HK-2 (cell line): ENCODE measurements around the gene OR10H3.
A peak's percentile ranks its signal among the peaks of the same experiment; 100 is the strongest.
"Not testable (repeated sequence)": the region's sequence is repeated elsewhere in the genome, so short reads cannot be mapped to it uniquely, and the experiment has no call there.

ENCODE experiments used
- DNase-seq: peaks from one replicate; pipeline ENCODE4 v3.0.0-alpha.2; 2018; ENCODE audit not compliant: unreplicated experiment

OR10H3 gene, protein sequence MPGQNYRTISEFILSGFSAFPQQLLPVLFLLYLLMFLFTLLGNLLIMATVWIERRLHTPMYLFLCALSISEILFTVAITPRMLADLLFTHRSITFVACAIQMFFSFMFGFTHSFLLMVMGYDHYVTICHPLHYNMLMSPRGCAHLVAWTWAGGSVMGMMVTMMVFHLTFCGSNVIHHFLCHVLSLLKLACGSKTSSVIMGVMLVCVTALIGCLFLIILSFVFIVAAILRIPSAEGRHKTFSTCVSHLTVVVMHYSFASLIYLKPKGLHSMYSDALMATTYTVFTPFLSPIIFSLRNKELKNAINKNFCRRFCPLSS

DNA sequence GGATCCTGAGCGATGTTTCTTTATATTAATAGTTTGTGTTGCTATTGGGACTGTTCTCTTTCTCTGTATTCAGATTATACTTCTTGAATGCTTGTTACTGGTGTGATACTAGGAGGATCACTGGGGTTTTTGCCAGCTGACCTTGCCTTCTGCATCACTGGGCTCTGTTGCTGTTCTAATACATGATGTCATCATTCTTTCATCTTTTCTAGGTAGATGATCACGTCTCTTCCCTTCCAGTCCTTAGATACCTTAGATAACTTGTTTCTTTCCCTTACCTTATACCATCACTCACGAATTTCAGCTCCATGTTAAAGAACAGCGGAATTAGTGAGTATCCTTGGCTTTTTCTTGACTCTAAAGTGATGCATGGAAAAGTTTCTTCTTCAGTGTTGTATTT is at the start of gene OR10H3:
Gene OR10H3 (plus strand): TSS at position 264 of the 400 bp plus-strand sequence. CDS start 3,408 bp downstream, outside the sequence.
- no peak for DNase-seq

DNA sequence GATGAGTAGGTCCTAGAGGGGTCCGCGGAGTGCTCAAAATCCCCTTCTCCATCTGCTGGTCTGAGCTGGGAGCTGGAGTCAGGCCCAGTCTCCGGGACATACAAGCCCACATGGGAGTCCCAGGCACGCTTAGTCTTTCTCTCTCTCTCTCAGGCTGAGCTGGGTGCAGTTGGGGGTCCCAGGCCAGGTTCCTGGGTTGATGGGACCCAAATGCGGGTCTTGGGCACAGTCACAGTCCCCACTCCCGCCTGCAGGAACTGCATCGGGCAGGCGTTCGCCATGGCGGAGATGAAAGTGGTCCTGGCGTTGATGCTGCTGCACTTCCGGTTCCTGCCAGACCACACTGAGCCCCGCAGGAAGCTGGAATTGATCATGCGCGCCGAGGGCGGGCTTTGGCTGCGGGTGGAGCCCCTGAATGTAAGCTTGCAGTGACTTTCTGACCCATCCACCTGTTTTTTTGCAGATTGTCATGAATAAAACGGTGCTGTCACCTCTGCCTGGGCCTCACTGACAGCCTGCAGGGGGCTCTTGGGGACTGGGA is 41.1 kb upstream of the OR10H3 start:
- DNase-seq, result no peak

DNA sequence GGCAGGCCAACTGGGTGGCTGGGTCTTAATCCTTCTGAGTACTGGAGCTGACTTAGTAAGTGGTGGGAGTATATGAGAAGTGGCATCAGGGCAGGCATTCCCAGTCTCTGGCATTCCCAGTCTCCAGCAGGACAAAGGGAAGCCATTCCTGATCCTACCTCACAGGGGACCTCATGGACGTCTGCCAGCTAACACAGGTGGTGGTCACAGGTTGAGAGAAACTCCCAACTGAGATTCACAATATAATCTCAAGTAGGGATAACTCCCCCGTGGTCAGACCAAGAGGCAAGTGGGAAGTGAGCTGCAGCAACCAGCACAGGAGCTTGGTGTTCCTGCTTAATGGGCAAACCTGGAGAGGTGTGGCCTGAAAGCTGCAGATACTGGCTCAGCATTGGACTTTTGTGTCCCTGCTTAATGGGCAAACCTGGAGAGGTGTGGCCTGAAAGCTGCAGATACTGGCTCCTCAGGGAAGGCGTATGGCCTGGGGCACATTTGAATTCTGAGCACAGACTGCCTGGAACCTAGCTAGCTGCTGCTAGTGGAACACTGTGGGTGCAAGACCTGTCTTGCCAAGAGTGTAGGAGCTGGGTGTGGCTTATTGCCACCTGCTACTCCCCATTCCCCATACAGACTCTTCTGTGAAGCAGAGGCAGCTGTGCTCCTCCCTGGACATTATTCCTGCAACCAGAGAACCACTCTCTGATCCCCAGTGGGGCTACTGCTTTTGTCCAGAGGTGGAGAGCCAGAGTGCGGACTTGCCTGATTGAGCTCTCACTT is 35.8 kb upstream of the OR10H3 start:
- no peak for DNase-seq

DNA sequence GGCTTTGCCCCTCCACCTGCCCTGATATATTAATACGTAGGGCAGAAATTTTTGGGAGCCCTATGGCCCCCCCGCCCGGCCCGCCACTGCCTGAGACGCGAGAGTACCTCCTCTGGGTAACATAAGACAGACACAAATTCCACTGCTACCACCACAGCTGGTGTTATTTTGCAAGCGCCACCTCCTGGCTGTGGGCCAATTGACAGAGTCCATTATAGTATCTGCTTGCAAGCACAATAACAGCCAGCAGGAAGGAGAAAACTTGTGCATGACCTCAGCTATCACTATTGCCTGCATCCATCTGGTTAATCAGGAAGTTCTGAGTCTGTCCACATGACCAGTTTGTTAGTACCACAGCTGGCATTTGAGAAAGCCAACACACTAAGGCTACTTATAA is 35.3 kb upstream of the OR10H3 start:
- DNase-seq, result no peak

DNA sequence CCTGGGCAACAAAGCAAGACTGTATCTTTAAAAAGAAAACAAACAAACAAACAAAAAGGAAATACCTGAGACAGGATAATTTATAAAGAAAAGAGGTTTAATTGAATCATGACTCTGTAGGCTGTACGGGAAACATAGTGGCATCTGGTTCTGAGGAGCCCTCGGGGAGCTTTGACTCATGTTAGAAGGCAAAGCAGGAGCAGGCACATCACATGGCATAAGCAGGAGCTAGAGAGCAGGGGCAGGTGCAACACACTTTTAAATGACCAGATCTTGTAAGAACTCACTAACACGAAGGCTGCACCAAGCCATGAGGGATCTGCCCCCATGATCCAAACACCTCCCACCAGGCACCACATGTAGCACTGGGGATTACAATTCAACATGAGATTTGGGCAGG is 23.1 kb upstream of the OR10H3 start:
- DNase-seq, result no peak

DNA sequence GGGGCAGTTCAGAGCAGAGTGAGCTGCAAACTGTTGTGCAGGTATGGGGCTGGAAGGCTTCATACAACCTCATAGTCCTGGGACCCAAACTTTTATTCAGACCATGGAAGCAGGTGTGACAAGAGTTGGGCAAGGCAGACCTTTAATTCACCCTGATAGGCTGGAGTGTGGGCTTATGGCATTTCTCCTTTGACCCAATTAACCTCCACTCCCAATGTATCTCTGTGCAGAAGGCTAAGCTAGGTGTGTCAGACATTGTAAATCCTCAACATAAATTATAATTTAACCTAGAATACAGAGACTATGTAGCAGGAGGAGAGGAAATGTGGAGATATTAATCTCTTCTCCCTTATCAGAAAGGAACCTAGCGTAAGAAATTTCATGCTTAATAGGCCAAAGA is 22.1 kb upstream of the OR10H3 start:
- no peak for DNase-seq

DNA sequence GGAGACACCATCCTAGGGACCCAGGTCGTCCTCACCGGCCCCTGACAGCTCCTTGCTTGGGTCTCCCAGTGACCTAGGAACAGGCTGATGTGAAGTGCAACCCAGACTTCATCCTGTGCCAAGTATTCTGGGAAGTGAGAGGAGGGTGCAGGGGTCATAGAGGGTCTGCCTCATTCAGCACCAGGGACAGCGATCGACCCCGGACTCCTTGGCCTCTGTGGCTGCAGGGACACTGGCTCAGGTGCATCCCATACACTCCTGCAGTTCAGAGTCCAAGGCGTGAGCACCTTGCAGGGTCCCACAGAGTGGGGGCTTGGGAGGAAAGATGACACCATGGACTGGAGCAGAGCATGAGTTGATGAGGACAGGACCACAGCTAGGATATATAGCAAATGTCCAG is 20.0 kb upstream of the OR10H3 start:
- DNase-seq, result no peak

DNA sequence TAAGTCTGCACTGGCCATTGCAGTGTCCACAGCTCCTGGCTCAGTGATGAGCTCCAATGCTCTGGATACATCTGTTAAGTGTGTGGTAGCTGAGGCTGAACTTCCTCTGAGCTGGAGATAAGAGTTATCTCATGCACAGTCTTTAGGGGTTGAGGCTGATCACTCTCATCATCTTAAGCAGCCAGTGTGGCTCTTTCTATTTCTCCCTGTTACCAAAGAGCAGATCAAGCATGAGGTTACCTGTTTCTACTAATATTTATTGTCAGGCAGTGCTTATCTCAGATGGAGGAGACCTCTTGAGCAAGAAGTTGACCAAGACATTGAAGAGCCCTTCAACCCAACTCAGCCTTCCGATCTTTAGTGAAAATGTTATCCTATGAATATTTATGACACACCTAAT is 16.5 kb upstream of the OR10H3 start:
- DNase-seq, result no peak

DNA sequence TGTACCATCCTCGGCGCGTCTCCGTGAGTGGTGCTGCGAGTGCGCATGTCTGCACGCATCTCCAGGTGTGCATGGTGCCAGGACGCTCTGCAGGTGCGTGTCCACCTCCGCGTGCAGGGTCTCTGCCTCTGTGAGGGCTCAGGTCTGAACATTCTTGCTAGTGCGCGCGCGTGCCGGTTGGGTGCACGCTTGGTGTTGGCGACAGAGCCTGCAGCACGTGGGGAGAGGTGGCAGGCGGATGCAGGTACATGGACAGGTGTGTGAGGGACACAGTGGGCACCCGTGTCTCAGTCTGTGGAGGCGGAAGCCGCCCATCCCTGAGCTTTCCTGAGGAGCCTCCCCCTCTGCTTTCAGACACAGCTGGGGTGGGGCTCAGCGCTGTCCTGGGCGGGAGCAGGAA is 14.8 kb upstream of the OR10H3 start:
- no peak for DNase-seq

DNA sequence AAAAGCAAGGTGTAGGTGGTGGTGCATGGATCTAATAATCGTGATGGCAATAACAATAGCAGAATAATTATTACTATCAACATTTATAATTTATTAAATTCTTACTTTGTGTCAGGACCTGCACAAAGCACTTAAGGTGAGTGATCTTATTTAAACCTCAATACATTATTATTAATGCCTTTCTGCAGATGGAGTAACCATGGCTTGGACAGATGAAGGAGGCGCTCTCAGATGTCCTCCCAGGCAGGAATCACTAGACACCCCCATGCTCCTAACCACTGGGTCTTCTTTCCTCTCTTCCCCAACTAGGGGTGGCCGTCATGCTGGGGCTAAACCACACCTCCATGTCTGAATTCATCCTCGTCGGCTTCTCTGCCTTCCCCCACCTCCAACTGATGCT is 10.1 kb upstream of the OR10H3 start, which contains the start of gene OR10H2:
Gene OR10H2 (plus strand): TSS at position 301 of the 400 bp plus-strand sequence. CDS start 20 bp downstream, at position 321.
- DNase-seq, result no peak

DNA sequence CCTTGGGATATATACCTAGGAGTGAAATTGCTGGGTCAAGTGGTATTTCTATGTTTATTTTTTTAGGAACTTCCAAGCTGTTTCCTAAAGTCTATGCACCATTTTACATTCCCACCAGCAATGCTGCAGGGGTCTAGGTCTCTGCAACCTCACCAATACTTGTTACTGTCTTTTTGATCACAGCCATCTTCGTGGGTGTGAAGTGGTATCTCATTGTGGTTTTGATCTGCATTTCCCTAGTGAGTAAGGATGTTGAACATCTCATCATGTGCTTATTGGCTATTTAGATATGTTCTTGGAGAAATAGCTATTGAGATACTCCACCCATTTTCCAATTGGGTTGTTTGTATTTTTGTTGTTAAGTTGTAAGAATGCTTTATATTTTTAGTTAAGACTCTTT is 7.2 kb upstream of the OR10H3 start:
- no peak for DNase-seq

DNA sequence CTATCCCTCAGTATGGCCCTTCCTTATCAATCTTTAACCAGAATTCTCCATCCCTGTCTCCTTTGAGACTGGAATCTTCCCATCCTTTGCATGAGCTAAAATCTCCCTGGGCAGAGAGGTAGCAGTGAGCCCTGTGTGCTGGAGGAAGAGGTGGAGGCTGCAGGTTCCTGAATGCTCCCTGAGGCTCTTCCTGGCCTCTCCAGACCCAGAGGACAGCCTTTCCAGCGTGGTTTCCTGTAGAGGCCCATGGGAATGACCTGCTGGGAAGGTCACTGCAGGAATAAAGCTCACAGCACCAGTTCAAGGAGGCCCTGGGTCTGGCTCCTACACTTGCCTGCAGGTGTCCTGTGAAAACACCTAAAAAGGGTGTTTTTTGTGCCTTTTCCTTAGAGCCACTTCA is 5.4 kb upstream of the OR10H3 start:
- DNase-seq, result no peak

DNA sequence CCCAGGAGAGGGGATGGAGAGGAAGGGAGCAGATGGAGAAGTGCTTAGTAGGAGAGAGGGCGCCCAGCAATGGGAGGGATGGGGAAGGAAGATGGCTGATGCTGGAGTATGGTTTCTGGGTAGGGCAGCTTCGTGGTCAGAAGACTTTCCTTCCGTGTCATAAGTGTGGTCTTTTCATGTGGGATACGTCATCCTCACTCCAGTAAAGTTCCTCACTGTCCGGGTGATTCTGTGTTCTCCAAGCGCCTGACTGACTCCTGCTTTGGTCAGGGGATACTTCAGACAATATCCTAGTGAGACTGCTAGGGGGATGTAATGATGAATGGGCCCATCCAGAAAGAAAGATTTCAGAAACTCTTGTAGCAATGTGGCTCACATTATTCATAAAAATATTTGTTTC is 3.9 kb upstream of the OR10H3 start:
- DNase-seq, result no peak

DNA sequence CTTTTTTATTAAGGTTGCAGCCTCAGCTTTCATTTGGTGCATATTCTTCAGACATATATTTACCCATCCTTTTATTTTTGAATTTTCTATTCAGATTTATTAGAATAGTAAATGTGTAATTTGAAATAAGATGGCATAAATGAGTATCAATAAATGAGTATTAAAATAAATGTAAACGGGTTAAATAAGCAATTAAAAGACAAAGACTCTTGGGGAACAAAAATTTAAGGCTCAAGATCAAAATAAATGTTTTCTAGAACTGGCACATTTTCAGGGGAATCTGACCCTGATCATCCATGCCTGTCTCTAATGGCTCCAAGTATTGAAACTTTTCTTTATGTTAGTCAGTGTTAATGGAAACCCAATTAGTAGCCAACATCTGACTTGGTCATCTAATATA is 3.0 kb downstream of the OR10H3 start:
- no peak for DNase-seq

DNA sequence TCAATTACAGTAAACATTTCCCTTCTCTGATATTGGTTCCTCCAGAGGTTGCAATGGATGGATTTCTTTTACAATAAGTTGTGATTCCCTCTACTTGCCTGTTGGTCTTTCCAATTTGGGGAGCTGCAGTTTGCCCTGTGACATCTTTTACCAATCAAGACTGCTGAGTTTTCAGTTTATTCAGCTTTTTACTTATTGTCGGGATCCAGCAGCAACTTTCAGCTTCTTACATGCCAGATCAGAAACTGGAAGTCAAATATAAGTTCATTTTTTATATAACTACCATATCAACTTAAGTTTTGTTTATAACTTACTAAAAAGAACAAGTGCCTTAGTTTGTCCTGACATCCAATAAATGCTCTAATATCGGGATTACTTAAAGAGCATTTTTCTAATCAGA is 10.5 kb downstream of the OR10H3 start:
- DNase-seq, result no peak

DNA sequence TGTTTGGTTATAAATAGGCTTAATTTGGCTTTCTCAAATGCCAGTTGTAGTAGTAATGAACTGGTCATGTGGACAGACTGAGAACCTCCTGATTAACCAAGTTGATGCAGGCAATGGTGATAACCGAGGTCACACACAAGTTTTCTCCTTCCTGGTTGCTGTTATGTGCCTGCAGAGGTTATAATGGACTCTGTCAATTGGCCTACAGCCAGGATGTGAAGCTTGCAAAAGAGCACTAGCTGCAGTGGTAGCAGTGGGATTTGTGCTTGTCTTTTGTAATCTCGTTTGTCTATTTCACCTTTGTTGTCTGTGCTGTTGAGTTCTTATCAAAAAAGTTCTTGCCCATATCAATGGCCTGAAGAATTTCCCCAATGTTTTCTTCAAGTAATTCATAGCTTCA is 20.6 kb downstream of the OR10H3 start:
- no peak for DNase-seq

DNA sequence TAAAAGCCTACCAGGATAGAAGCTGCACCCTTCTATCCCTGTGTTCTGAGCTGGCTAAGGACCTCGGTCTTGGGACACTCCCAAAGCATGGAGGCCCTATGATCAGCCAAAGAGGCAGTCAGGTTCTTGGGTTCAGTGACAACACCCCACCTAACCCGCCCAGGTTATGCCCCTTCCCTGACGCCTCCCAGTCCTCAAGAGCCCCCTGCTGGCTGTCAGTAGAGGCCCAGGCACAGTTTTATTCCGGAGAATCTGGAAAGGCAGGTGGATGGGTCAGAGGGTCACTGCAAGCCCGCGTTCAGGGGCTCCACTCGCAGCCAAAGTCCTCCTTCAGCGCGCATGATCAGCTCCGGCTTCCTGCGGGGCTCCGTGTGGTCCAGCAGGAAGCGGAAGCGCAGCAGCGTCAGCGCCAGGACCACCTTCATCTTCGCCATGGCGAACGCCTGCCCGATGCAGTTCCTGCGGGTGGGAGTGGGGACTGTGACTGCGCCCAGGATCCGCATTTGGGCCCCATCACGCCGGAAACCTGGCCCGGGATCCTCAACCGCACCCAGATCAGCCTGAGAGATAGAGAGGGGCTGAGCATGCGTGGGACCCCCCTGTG is 22.3 kb downstream of the OR10H3 start:
- DNase-seq, result no peak

DNA sequence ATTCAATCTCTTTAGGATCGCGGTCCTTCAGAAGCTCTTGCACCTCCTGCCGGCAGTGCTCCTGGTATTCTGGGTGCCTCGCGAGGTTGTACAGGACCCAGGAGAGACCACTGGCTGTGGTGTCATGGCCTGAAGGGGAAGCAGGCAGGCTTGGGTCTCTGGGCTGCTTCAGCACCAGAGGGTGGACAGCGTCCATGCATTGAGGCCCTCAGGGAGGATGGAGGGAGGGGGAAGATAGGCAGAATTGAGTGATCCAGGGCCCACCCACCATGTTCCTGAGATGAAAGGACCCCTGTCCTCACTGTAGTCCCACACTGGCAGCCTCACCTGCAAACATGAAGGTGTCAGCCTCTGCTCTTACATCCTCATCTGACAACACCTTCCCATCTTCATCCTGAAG is 31.8 kb downstream of the OR10H3 start:
- peak; percentile 2 for DNase-seq

DNA sequence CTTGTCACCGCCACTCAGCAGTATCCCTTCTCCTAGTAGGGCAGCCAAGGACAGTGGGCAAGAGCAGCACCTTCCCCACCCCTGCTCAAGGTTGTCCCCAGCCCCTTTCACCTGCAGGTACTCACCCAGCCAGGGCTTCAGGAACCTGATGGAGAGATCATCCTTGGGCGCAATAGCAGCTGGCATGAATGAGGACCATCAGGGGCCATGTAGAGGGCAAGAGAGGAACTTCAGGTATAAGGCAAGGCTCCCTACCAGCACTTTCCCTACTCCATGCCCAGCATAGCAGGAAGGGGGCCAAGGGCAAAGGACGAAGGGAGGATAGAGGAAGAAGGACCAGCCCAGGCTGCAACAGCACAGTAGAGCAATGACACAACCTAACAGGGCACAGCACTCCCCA is 36.4 kb downstream of the OR10H3 start:
- not testable (repeated sequence) for DNase-seq

DNA sequence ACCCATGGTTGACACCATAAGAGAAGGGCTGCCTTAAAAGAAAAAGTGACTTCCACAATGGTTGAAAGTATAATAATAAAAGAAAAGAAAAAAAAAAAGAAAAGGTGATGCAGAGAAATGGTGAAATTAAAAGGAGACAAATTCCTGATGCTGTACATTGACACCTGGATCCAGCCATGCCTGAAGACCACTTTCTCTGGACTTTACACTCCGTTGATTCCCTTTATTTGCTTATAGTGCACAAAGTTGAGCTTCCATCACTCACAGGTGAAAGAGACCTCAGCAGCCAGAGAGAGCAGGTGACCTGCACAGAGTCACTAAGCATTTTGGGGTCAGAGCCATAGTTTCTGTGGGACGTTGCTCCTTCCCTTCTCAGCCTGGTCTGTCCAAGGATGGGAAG is 37.5 kb downstream of the OR10H3 start:
- DNase-seq, result no peak

DNA sequence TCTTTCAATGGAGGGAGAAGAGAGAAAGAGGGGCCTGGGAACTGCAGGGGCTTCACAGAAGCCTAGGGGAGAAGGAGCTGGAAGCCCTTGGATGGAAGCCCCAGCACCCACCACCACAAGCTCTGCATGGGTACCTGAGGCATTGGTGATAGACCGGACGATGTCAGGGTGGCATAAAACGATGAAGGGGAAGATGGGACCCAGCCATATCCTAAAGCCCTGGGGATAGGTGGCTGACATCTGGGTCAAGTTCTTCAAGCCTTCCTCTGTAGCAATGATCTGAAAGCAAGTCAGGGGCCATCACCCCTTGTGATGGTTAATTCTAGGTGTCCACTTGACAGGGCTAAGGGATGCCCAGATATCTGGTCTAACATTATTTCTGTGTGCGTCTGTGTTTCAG is 38.5 kb downstream of the OR10H3 start:
- DNase-seq, result no peak
